Measurements from ENCODE around the gene APOA5. TPM values are rescaled to one million over a fixed set of nuclear protein-coding genes. Genes with fewer than 3 reads are reported as not detected.

APOA5 gene
- total RNA-seq, 2 experiments from 2014 or later: not detected

DNA sequence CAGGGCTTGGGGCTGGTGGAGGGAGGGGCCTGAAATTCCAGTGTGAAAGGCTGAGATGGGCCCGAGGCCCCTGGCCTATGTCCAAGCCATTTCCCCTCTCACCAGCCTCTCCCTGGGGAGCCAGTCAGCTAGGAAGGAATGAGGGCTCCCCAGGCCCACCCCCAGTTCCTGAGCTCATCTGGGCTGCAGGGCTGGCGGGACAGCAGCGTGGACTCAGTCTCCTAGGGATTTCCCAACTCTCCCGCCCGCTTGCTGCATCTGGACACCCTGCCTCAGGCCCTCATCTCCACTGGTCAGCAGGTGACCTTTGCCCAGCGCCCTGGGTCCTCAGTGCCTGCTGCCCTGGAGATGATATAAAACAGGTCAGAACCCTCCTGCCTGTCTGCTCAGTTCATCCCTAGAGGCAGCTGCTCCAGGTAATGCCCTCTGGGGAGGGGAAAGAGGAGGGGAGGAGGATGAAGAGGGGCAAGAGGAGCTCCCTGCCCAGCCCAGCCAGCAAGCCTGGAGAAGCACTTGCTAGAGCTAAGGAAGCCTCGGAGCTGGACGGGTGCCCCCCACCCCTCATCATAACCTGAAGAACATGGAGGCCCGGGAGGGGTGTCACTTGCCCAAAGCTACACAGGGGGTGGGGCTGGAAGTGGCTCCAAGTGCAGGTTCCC lies 38.0 kb upstream of the APOA5 start, which contains the start of gene APOC3:
Gene APOC3, plus strand, starts transcription at position 383 of the 659 bp plus-strand sequence. CDS start 676 bp downstream, outside the sequence.
- POLR2A ChIA-PET: no interaction called here
- CTCF ChIA-PET: no interaction called here

DNA sequence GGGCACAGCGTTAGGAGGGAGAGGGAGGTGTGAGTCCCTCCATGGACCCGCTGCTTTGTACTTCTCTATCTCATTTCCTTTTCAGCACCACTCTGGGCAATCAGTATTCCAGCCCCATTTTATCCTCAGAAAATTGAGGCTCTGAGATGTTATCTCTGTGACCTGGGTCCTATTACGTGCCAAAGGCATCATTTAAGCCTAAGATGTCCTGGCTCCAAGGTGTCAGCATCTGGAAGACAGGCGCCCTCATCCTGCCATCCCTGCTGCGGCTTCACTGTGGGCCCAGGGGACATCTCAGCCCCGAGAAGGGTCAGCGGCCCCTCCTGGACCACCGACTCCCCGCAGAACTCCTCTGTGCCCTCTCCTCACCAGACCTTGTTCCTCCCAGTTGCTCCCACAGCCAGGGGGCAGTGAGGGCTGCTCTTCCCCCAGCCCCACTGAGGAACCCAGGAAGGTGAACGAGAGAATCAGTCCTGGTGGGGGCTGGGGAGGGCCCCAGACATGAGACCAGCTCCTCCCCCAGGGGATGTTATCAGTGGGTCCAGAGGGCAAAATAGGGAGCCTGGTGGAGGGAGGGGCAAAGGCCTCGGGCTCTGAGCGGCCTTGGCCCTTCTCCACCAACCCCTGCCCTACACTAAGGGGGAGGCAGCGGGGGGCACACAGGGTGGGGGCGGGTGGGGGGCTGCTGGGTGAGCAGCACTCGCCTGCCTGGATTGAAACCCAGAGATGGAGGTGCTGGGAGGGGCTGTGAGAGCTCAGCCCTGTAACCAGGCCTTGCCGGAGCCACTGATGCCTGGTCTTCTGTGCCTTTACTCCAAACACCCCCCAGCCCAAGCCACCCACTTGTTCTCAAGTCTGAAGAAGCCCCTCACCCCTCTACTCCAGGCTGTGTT lies 37.2 kb upstream of the APOA5 start:
- ChIA-PET POLR2A (no interaction called here), CTCF (interaction anchor here (0.7 kb wide), 1 partner anchor 36 kb away, joined by 3 read pairs; no protein-coding TSS in a partner anchor)

DNA sequence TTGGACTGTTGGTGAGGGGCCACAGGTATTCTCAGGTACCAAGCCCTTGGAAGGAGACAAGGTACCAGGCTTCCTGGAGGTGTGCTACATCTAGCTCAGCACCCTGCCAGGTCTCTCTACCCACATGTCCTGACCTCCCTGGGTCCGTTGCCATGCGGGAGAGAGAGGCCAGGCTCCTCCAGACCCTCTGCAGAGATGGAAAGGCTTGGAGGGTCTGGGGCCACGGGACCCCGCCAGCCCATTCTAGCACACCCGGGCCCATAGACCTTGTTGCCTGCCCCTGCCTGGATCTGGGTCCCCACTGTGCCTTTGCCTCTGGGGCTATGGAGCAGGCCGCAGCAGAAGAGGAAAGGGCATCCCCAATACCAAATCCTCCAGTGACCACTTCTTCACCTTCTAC lies 35.8 kb upstream of the APOA5 start:
- POLR2A ChIA-PET: no interaction called here
- CTCF ChIA-PET: no interaction called here

DNA sequence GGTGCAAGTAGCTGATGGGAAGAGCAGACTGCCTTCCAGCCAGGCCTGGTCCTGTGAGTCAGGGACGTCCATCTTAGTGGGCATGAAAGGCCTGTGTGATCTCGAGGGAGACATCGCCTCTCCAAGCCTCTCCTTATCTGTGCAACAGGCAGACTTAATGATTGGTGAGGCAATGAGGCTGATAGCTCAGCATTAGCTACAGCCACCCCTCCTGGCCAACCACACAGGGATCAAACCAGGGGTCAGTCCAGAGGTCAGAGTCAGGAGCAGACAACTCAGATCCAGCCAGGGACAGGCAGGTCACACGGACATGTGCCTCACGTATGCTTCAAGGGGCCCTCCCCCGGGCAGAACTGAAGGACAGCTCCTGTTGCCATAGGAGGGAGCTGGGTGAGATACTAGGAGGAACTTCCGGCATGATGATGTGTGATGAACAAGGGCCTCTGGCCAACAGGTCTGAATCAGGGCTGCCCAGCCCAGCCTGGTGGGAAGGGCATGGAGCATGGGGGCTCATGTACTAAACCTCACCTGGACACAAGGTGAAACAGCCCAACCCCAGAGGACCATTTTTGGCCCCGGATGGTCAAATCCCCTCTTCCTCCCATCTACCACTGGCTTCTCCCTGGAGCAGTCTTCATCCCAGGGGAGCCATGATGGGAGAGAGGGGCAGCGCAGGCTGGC lies 35.2 kb upstream of the APOA5 start:
- POLR2A ChIA-PET: no interaction called here

DNA sequence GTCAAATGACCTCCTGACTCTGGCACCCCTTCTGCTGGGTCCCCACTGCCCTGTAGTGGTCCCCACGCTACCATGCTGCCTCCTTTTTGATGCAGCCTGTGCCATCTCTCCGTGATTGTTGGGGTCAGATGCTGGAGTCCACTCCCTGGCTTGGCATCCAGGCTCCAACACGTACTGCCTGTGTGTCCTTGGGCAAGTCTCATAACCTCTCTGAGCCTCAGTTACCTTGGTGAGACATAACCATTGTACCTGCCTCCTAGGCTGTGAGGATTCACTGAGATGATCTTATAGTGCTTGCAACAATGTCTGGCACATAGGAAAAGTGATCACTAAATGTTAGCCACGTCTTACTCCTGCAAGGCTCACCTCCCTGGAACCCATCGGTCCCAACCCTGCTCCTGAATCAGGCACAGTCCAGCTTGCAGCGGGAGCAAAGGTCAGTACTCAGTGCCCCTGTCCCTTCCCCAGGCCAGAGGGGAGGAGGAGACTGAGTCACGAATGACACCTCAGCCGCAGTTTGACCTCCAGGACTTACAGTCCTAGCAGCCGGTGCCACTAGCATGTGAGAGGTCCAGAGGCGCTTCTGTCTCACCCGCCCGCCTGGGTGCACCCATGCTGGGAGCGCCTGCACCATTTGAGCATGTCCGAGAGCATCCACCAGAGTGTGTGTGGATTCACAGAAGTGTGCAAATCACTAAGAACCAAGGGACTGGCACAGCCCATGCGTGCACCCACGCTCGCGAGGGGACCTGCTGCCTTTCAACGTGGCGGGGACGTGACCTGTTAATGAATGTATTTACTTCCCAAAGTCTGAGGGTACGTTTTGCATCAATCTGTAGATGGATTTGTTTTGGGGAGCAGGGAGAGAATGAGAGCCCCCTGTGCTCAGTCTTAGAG lies 34.4 kb upstream of the APOA5 start:
- POLR2A ChIA-PET: no interaction called here
- CTCF ChIA-PET: no interaction called here

More for the DNA sequence above, 35.2 kb upstream of the APOA5 start:
- CTCF ChIA-PET: no interaction called here

DNA sequence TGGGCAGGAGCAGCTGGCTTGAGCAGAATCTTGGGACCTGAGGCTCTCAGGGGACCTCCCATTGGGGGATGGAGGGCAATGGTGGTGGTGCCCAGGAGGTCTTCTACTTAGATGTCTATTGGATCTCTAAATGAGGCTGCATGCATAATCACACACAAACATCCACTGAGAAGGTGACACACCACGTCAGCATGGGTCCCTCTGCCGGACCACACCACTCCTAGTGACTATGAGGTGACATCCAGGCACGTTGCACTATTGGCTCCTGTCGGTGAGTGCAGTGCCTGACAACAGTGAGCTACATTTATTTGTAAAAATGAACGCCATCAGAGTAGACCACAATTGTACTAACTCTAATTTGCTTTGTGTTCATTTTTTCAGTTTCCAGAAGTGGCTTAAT lies 33.8 kb upstream of the APOA5 start:
- CTCF ChIA-PET: no interaction called here
- POLR2A ChIA-PET: no interaction called here

DNA sequence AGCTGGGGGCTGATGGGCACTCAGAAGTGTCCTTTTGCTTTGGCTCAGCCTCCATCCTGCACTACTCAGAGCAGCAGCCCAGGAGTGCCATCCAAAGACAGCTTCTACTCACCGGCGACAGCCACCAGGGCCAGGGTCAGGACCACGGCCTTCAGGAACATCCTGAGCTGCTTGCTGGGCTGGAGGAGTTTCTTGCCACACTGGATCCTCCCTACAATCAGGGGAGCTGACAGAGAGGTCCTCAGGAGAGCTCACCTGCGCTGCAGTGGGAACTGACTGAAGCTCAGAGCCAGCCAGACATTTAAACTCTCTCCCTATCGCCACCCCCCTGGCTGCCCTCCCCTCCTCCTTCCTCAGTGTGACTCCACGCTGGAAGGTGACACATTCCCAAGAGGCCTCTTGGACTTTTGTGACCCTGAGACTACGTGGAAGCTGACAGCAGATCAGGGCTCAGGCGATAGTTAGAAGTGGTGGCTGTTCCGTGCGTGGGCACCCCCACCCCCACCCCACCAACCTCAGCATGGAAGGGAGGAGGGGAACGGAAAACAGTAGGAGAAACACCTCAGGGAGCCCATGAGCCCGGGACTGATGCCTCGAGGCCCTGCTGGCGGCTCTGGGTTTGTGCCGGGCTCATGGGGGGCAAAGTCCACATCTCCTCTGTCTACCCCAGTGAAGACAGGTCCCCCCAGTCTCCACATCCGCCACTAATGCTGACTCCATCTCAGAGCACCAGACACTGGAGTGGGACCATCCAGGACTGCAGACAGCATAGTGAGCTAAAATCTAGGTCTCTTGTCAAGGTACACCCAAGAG lies 31.6 kb upstream of the APOA5 start, which contains the start of gene APOA4:
Gene APOA4, minus strand, starts transcription at position 274 of the 813 bp plus-strand sequence. Its CDS starts 113 bp downstream, at position 161.
- CTCF ChIA-PET: interaction anchor here (0.6 to 2.3 kb wide), 3 partner anchors 13 to 283 kb away, joined by 3 to 11 read pairs (median 3); partner anchors contain the start of gene APOA1
- POLR2A ChIA-PET: no interaction called here

DNA sequence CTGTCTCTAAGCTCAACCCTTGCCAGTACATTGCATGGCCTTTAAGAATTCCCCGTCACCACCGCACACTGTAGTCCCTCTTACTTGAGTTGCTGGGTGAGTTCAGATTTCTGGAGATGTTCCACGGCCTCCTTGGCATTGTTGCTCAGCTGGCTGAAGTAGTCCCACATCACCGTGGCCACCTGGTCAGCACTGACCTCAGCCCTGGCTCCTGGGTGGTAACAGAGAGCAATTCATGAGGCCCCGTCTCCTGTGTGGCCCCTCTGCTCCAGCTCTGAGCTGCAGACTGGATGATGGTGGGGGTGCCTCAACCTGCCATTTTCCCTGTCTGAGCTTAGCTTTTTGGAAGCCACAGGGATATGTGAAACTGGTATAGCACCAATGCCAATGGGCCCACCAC lies 30.9 kb upstream of the APOA5 start:
- POLR2A ChIA-PET: no interaction called here

DNA sequence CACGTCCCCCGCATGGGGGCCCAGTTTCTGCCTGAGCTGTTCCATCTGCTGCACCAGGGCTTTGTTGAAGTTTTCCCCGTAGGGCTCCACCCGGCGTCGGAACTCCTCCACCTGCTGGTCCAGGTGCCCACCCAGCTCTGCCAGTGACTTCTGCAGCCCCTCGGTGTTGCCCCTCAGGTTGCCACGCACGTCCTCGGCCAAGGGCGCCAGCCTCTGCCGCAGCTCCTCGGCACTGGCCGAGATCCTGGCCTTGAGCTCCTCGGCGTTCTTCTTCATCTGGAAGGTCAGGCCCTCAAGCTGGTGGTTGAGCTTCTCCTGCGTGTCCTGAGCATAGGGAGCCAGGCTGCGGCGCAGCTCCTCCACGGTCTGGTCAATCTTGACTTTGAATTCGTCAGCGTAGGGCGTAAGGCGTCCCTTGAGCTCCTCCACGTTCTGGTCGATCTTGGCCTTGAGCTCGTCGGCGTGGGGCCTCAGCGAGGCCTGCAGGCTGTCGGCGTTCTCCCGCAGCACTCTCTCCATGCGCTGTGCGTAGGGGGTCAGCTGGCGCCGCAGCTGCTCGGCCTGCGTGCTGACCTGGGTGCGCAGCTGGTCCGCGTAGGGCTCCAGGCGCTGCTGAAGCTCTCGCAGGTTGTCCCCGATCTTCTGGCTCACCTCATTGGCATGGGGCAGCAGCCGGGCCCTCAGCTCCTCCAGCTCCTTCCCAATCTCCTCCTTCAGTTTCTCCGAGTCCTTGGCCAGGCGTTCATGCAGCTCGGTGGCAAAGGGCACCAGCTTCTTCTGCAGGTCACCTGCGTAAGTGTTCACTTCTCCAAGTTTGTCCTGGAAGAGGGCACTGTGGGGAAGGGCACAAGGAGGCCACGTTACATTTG lies 29.6 kb upstream of the APOA5 start:
- ChIA-PET CTCF (interaction anchor here (2.3 kb wide), 1 partner anchor 15 kb away, joined by 11 read pairs; the partner anchor contains the start of gene APOA1), POLR2A (no interaction called here)

More for the DNA sequence above, 30.9 kb upstream of the APOA5 start:
- CTCF ChIA-PET: interaction anchor here (0.6 to 2.3 kb wide), 3 partner anchors 14 to 284 kb away, joined by 3 to 11 read pairs (median 3); partner anchors contain the start of gene APOA1

DNA sequence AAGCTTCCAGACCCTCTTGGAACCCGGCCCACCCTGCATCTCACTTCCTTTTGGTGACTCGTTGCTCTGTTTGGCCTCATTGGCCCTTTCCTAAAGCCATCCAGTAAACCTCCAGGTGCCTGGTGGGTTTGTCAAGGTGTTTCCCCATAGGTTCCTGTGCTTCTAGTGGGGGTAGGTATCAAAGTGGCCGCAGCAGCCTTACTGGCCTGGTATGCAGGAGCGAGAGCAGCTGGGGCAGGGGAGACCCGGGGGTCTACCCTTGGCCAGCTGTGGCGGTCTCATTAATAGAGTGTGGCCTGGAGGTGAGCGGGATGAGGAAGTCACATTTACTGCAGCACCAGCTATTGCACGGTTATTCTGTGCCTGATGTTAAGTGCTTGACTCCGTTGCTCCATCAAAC lies 27.4 kb upstream of the APOA5 start:
- CTCF ChIA-PET: interaction anchor here (0.7 kb wide), 2 partner anchors 17 to 60 kb away, joined by 3 read pairs; no protein-coding TSS in a partner anchor

DNA sequence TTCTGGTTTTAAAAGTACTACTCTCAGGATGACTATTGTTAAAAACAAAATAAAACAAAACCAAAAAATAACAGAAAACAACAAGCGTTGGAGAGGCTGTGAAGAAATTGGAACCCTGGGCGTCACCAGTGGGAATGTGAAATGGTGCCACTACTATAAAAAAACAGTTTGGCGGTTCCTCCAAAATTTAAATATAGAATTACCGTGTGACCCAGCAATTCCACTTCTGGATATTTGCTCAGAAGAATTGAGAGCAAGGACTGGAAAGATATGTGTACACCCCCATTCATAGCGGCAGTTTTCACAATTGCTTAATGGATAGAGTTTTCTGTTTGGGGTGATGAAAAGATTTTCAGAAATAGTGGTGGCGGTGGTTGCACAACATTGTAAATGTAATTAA lies 22.8 kb upstream of the APOA5 start:
- CTCF ChIA-PET: no interaction called here
- POLR2A ChIA-PET: no interaction called here

More for the DNA sequence above, 27.4 kb upstream of the APOA5 start:
- POLR2A ChIA-PET: no interaction called here

DNA sequence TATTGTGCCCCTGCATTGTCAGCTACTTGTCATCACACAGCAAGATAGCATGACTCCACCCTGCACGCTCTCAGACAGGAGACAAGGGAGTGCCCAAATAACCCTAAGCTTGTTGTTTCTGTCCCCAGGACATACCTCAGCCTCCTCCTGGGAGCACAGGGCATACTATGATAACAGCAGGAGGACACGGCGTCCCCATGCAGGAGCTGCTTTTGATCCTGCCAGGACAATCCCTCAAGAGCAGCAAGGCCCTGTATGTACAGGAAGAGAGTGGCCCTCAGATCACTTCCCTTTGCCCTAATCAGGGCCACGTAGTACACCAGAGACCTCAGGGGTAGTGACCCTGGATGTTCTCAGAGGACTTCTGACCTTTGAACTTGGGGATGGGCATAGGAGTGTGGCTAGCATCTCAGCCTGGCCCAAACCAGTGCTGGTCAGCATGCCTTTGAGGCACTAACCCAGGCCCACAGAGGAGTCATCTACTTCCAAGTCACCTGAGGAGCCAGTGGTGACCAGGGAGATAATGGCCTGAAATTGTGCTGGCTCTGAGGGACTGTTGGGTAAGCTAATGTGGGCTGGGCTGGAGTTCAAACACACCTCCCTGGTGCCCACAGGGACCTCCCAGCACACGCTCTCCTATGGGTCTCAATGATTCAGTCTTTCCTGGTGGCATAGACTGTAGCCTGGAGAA lies 22.2 kb upstream of the APOA5 start:
- POLR2A ChIA-PET: no interaction called here

DNA sequence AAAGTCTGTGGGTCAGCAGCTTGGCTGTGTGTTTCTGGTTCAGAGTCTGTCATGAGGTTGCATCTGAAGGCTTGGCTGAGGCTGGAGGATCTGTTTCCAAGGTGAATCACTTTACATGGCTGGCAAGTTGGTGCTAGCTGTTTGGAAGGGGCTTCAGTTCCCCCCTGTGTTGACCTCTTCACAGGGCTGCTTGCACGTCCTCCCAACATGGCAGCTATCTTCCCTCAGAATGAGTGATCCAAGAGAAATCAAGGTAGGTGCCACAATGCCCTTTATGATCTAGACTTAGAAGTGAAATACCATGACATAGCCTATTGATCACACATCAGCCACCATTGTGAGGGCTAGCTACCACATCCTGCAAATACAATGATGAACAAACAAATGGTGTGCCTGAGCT lies 21.5 kb upstream of the APOA5 start:
- CTCF ChIA-PET: interaction anchor here (1.3 kb wide), 2 partner anchors 22 to 23 kb away, joined by 3 to 4 read pairs; partner anchors contain the start of gene APOA5

More for the DNA sequence above, 22.2 kb upstream of the APOA5 start:
- CTCF ChIA-PET: interaction anchor here (1.3 kb wide), 2 partner anchors 23 kb away, joined by 3 to 4 read pairs; partner anchors contain the start of gene APOA5

DNA sequence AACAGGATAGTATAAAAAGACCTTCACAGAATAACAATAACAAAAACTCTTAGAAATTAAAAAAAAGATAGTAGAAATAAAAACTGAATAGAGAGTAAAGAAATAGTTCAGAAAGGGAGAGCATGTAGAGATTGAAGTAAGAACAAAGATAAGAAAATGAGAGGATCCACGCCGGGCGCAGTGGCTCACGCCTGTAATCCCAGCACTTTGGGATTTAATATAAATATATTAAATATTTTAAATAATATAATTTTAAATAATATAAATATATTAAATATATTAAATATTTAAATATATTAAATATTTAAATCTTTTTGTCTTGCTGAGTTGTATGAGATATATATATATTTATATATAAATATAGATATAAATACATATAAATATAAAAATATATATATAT lies 20.4 kb upstream of the APOA5 start:
- ChIA-PET POLR2A (no interaction called here), CTCF (no interaction called here)

More for the DNA sequence above, 21.5 kb upstream of the APOA5 start:
- POLR2A ChIA-PET: interaction anchor here (0.9 kb wide), 1 partner anchor 332 kb away, joined by 3 read pairs; no protein-coding TSS in a partner anchor

DNA sequence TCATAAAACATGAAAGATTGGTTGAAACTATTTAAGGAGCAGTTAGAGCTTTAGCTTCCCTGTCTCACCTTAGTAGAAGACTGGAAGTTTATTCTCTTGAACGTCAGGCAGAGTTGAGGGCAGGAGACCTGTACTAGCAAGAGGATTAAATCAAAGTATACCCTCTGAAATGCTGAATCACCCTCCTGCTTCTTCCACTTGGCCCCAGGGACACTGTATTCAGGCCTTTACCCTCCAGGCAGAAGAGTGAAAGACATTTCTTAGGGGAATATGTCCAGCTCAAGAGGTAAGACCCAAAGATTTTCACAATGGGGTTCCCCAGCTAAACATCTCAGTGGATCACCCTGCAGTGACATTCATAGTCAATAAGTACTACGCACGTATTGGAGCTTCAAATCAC lies 19.5 kb upstream of the APOA5 start:
- ChIA-PET POLR2A (no interaction called here), CTCF (no interaction called here)
